ENCODE data around the gene RNF17. TPM values are rescaled to one million over a fixed set of nuclear protein-coding genes. Genes with fewer than 3 reads are reported as not detected.

The RNF17 gene
- total and polyA plus RNA-seq, 4 donors, result 0.08 to 0.14 TPM; not detected in 2

GRCh38 chr13:24887759-24888158 is 123.8 kb downstream of the RNF17 start (continued):
- TF ChIP-seq, protein P1, sequence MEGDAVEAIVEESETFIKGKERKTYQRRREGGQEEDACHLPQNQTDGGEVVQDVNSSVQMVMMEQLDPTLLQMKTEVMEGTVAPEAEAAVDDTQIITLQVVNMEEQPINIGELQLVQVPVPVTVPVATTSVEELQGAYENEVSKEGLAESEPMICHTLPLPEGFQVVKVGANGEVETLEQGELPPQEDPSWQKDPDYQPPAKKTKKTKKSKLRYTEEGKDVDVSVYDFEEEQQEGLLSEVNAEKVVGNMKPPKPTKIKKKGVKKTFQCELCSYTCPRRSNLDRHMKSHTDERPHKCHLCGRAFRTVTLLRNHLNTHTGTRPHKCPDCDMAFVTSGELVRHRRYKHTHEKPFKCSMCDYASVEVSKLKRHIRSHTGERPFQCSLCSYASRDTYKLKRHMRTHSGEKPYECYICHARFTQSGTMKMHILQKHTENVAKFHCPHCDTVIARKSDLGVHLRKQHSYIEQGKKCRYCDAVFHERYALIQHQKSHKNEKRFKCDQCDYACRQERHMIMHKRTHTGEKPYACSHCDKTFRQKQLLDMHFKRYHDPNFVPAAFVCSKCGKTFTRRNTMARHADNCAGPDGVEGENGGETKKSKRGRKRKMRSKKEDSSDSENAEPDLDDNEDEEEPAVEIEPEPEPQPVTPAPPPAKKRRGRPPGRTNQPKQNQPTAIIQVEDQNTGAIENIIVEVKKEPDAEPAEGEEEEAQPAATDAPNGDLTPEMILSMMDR (IDR thresholded peaks at IDR 0.05; ENCODE audit: low read depth, low read length, missing input control), result no peak
- TF ChIP-seq HNF4G (IDR thresholded peaks at IDR 0.05) (no peak), NR2F2 (IDR thresholded peaks at IDR 0.05) (no peak), JUND (IDR thresholded peaks at IDR 0.05) (no peak)

DNA sequence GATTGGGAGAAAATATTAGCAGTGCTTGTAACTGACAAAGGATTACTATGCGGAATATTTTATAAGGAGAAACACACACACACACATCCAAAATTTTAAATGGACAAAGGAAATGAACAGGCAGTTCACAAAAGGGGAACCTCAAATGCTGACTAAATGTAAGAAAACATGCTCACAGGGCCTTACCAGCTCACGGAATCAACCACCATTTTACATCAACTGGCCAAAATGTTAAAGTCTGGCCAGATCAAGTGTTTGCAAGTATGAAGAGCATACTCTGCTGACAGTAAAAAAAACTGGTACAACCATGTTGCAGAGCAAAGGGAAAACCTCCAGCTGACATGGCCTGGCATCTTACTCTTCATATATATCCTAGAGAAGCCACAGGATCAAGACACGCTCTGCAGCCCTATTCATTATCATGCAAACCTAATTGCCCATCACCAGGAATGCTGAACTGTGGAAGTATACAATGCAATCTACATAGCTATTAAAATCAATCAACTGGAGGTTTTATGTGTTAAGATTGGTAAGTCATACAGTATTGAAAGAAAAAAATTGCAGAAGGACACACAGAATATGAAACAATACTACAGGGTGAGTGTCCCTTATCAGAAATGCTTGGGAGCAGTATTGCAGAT is 124.4 kb downstream of the RNF17 start:
- Histone ChIP-seq H3K27me3 (ENCODE audit: control insufficient read depth in 4 of 4, insufficient read depth in 4 of 4, low read length in 3 of 4) (no peaks in the 10 kb centered on the region), H3K36me3 (ENCODE audit: control insufficient read depth in 4 of 4, insufficient read depth in 3 of 4, low read depth in 1 of 4, low read length in 3 of 4) (peaks cover 0 to 4% (median 3%) of the 10 kb centered on the region in 4 donors), H3K4me3 (ENCODE audit: low read depth in 1 of 3, low read length in 3 of 3) (no peak overlapping the region), H3K27ac (ENCODE audit: low read depth in 1 of 2, low read length in 2 of 2) (no peak overlapping the region), H3K9ac (ENCODE audit: low read depth in 1 of 2, low read length in 2 of 2) (no peak overlapping the region), H3K9me3 (ENCODE audit: control insufficient read depth in 4 of 4, low read length in 3 of 4) (no peaks in the 10 kb centered on the region), H3K4me1 (ENCODE audit: control insufficient read depth in 4 of 4, insufficient read depth in 4 of 4, low read length in 3 of 4) (no peaks in the 10 kb centered on the region)
- TF ChIP-seq ATF3 (IDR thresholded peaks at IDR 0.05) (no peak), GABPA (IDR thresholded peaks at IDR 0.05 in 1 of 2, conservative IDR thresholded peaks at IDR 0.05 in 1 of 2) (no peak), RXRA (IDR thresholded peaks at IDR 0.05) (no peak), NR2F2 (IDR thresholded peaks at IDR 0.05) (no peak), FOXA1 (IDR thresholded peaks at IDR 0.05) (no peak), JUND (IDR thresholded peaks at IDR 0.05) (no peak), YY1 (IDR thresholded peaks at IDR 0.05) (no peak), HNF4A (conservative IDR thresholded peaks at IDR 0.05) (no peak), FOXA2 (IDR thresholded peaks at IDR 0.05) (no peak), HNF4G (IDR thresholded peaks at IDR 0.05) (no peak), RAD21 (IDR thresholded peaks at IDR 0.05) (no peak), TAF1 (conservative IDR thresholded peaks at IDR 0.05) (no peak), ZBTB33 (IDR thresholded peaks at IDR 0.05) (no peak), MAX (IDR thresholded peaks at IDR 0.05) (no peak)
- TF ChIP-seq, protein P2, sequence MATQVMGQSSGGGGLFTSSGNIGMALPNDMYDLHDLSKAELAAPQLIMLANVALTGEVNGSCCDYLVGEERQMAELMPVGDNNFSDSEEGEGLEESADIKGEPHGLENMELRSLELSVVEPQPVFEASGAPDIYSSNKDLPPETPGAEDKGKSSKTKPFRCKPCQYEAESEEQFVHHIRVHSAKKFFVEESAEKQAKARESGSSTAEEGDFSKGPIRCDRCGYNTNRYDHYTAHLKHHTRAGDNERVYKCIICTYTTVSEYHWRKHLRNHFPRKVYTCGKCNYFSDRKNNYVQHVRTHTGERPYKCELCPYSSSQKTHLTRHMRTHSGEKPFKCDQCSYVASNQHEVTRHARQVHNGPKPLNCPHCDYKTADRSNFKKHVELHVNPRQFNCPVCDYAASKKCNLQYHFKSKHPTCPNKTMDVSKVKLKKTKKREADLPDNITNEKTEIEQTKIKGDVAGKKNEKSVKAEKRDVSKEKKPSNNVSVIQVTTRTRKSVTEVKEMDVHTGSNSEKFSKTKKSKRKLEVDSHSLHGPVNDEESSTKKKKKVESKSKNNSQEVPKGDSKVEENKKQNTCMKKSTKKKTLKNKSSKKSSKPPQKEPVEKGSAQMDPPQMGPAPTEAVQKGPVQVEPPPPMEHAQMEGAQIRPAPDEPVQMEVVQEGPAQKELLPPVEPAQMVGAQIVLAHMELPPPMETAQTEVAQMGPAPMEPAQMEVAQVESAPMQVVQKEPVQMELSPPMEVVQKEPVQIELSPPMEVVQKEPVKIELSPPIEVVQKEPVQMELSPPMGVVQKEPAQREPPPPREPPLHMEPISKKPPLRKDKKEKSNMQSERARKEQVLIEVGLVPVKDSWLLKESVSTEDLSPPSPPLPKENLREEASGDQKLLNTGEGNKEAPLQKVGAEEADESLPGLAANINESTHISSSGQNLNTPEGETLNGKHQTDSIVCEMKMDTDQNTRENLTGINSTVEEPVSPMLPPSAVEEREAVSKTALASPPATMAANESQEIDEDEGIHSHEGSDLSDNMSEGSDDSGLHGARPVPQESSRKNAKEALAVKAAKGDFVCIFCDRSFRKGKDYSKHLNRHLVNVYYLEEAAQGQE (IDR thresholded peaks at IDR 0.05), result no peak
- TF ChIP-seq, protein P1 (IDR thresholded peaks at IDR 0.05; ENCODE audit: low read depth, low read length, missing input control), result no peak
- WGBS, result 93% methylated on average over 3 of the region's 3 CpGs
- DNase-seq (ENCODE audit: low spot score), result no peak
